ENCODE measurements around the gene CAMKMT. TPM values are rescaled to one million over a fixed set of nuclear protein-coding genes. Genes with fewer than 3 reads are reported as not detected.

CAMKMT gene
- total and polyA plus RNA-seq, 2 experiments from 2014 or later: 26.5 to 29.5 TPM

DNA sequence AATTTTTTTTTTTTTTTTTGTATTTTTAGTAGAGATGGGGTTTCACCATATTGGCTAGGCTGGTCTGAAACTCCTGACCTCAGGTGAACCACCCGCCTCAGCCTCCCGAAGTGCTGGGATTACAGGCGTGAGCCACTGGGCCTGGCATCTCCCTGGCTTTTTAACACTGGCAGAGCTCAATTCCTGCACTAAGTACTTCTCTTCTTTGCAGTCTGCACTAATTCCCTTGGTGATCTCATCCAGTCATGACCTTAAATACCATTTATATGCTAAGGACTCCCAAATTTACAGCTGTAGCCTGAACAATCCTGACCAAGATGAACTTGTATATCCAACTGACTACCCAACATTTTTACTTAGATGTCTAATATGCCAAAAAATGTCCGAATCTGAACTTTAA is 10.7 kb upstream of the CAMKMT start (continued):
- no peak for TF ChIP-seq ZNF462 (CRISPR knock-in tag; IDR thresholded peaks at IDR 0.05)
- no peak for TF ChIP-seq NANOG (IDR thresholded peaks at IDR 0.05; ENCODE audit: borderline replicate concordance)
- TF ChIP-seq REST (IDR thresholded peaks at IDR 0.05; ENCODE audit: unreplicated experiment): no peak
- TF ChIP-seq EZH2phosphoT487 (IDR thresholded peaks at IDR 0.05; ENCODE audit: unreplicated experiment): no peak
- TF ChIP-seq JUNB (IDR thresholded peaks at IDR 0.05; ENCODE audit: unreplicated experiment): no peak
- TF ChIP-seq POLR2AphosphoS5 (IDR thresholded peaks at IDR 0.05; ENCODE audit: low read depth): no peak
- TF ChIP-seq ZNF114 (CRISPR knock-in tag; IDR thresholded peaks at IDR 0.05): no peak
- no peak for TF ChIP-seq ETS1 (IDR thresholded peaks at IDR 0.05)
- no peak for TF ChIP-seq STAT1 (IDR thresholded peaks at IDR 0.05; ENCODE audit: unreplicated experiment)

Data from GM23338 (cell line).